ENCODE data around the gene GADL1. TPM values are rescaled to one million over a fixed set of nuclear protein-coding genes. Genes with fewer than 3 reads are reported as not detected.

The GADL1 gene
- total RNA-seq, 3 donors from 2014 or later, result not detected

DNA sequence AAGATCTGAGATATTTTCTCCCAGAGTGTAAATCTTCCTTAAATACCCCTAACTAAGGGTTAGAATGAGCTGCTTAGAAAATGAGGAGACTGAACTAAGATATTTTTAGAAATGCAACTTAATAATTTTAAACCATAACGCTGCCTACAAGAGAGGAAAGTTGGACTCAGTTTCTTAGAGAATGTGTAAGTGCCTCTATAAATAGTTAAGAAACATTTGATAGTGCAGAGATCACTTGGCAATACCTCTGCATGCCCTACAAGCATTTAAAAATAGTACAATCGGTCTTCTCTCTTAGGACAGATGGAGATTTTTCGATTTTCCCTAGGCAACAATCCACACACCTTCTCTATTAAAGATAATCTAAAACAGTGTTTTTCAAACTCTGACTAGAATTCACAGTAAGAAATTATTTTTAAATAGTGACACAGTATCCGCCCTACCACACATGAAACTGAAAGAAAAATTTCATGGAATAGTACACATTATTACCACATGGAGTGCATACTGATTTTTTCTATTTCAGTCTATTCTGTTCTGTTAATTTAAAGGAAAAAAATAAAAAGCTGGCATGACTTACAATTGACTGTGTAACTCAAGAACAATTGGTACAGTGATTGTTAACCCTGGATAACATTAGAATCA lies 83.2 kb downstream of the GADL1 start:
- DNase-seq (no peak), ATAC-seq (no peak)
- H3K9me3 Mint-ChIP-seq, result no peaks in the 10 kb centered on the region
- H3K27me3 Mint-ChIP-seq (ENCODE audit: low read depth), result peaks cover 3% of the 10 kb centered on the region
- peaks cover 4% of the 10 kb centered on the region for H3K4me1 Mint-ChIP-seq (ENCODE audit: low read depth)
- H3K36me3 Mint-ChIP-seq (ENCODE audit: insufficient read depth), result no peaks in the 10 kb centered on the region
- H3K4me3 Mint-ChIP-seq, result no peak overlapping the region

DNA sequence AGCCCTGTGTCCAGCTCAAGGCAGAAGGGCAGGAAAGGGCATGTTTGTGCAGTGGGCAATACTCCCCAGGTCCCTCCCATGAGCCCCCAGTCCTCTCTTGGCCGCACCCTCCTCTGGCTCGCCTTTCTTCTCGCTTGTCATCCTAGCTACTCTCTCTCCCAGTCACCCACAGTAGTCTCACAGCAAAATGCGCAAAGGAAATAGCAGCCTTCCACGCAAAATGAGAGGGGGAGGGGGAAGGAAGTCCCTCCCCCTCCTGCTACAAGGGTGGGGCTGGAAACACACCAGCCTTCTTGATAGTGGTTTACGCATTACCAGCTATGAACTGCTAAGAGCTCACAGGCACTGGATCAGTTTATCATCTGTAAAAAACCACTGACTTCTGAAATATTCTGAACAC lies 83.8 kb downstream of the GADL1 start:
- H3K4me3 Mint-ChIP-seq, result peak overlapping the region; percentile 38
- H3K36me3 Mint-ChIP-seq (ENCODE audit: insufficient read depth), result no peaks in the 10 kb centered on the region
- H3K9me3 Mint-ChIP-seq, result no peaks in the 10 kb centered on the region
- DNase-seq, result no peak
- ATAC-seq, result no peak
- peaks cover 4% of the 10 kb centered on the region for H3K4me1 Mint-ChIP-seq (ENCODE audit: low read depth)
- H3K27me3 Mint-ChIP-seq (ENCODE audit: low read depth), result peaks cover 3% of the 10 kb centered on the region

DNA sequence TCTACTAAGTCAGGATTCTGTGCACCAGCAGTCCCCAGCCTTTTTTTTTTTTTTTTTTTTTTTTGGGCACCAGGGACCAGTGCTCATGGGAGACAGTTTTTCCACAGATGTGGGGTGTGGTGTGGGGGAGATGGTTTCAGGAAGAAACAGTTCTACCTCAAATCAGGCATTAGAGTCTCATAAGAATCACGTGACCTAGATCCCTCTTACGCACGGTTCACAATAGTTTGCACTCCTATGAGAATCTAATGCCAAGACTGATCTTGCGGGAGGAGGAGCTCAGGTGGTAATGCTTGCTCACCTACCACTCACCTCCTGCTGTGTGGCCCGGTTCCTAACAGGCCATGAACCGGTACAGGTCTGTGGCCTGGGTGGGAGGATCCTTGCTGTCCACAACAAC lies 88.8 kb downstream of the GADL1 start:
- ATAC-seq, result no peak
- Mint-ChIP-seq H3K4me3 (no peak overlapping the region), H3K9me3 (no peaks in the 10 kb centered on the region), H3K36me3 (ENCODE audit: insufficient read depth) (no peaks in the 10 kb centered on the region), H3K27me3 (ENCODE audit: low read depth) (peaks cover 3% of the 10 kb centered on the region), H3K4me1 (ENCODE audit: low read depth) (peaks cover 6% of the 10 kb centered on the region)
- no peak for DNase-seq

DNA sequence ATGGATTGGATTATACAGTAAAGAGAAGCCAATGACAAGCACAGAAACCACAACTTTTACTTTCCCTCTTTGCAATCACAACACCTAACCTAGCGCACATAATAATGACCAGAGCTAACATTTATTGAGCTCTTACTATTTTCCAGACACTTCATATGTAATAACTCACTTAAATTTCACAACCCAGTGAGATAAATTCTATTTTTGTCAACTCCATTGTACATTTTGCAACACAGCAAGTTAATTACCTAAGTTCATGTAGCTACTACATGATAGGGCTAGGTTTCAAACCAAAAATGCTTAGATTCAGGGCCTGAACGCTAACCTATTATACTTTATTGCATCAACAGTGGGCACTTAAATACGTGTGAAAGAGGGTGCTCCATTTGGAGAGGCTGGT lies 89.5 kb downstream of the GADL1 start:
- DNase-seq (no peak), ATAC-seq (no peak)
- Mint-ChIP-seq H3K9me3 (no peaks in the 10 kb centered on the region), H3K27me3 (ENCODE audit: low read depth) (peaks cover 3% of the 10 kb centered on the region), H3K4me3 (no peak overlapping the region), H3K4me1 (ENCODE audit: low read depth) (peaks cover 4% of the 10 kb centered on the region), H3K36me3 (ENCODE audit: insufficient read depth) (no peaks in the 10 kb centered on the region)

DNA sequence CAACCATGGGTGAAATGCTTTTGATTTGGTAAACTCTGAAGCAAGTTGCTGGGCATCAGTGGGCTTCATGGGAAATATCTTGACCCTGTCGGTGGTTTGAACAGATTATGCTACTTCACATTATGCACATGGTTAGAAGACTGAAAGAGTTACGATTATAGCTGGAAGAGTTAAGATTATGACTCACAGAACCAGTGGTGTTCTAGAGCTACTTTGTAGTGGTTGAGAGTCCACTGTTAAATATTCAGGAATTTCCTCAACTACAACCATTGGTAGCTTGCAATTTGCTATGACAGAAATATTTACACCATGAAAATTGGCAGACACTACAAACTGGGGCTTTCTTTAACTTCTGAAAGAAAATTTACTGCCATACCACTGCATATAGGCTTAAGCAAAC lies 99.3 kb downstream of the GADL1 start:
- no peaks in the 10 kb centered on the region for H3K36me3 Mint-ChIP-seq (ENCODE audit: insufficient read depth)
- no peaks in the 10 kb centered on the region for H3K9me3 Mint-ChIP-seq
- no peak for ATAC-seq
- H3K4me1 Mint-ChIP-seq (ENCODE audit: low read depth), result no peaks in the 10 kb centered on the region
- no peak for DNase-seq
- no peaks in the 10 kb centered on the region for H3K27me3 Mint-ChIP-seq (ENCODE audit: low read depth)
- no peak overlapping the region for H3K4me3 Mint-ChIP-seq

DNA sequence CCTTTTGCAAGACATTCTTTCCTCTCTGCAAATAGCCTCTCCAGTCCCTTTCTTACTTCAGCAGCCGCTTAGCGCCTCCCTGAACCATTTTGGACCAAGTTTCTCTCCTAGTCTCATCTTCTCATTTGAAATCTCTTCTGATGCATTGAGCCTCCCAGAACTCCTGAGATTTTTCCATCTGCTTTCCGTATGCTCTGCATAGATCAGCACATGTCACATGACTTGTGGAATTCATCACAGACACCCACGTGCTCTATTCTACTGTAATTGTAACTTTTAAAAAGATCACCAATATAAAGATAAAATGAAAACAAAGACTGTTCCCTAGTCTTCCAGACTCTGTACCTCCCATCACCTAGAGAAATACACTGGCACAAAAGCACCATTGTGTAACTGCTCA lies 100.7 kb downstream of the GADL1 start:
- H3K36me3 Mint-ChIP-seq (ENCODE audit: insufficient read depth), result no peaks in the 10 kb centered on the region
- H3K27me3 Mint-ChIP-seq (ENCODE audit: low read depth), result no peaks in the 10 kb centered on the region
- H3K4me3 Mint-ChIP-seq, result no peak overlapping the region
- no peak for ATAC-seq
- no peaks in the 10 kb centered on the region for H3K9me3 Mint-ChIP-seq
- no peaks in the 10 kb centered on the region for H3K4me1 Mint-ChIP-seq (ENCODE audit: low read depth)
- no peak for DNase-seq

DNA sequence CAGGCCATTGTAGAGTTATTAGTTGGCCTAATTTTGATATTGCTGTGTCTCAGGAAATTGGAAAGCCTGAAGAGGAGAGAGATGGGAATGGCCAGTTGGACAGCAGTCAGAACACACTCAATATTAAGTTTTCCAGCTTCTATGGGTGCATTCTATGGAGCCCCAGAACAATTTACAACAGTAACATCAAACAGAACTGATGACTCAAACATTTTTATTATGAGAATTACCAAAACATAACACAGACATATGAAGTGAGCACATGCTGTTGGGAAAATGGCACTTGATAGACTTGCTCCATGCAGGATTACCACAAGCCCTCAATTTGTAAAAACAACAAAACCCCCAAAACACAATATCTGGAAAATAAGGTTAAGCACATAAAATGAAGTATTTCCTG lies 104.3 kb downstream of the GADL1 start:
- Mint-ChIP-seq H3K27me3 (ENCODE audit: low read depth) (no peaks in the 10 kb centered on the region), H3K36me3 (ENCODE audit: insufficient read depth) (no peaks in the 10 kb centered on the region), H3K4me3 (no peak overlapping the region), H3K9me3 (no peaks in the 10 kb centered on the region), H3K4me1 (ENCODE audit: low read depth) (no peaks in the 10 kb centered on the region)
- ATAC-seq (no peak), DNase-seq (no peak)

DNA sequence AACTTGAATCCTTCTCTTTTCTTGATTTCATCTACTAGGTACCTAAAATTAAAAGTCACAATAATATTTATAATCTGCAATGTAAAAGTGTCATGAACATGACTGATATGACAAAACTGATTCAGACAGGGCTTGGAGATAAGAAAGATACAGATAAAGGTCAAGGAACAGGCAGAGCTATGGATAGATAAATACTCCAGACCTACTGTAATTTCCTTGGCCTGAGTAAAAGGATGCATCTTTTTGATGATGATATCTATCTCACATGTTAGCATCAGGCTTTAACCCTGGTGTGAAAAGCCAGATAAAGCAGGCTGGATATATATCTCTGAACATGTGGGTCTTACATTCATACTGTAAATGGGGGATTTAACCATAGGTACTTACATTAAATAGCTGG lies 108.1 kb downstream of the GADL1 start:
- DNase-seq, result no peak
- peaks cover 3% of the 10 kb centered on the region for H3K27me3 Mint-ChIP-seq (ENCODE audit: low read depth)
- ATAC-seq, result no peak
- no peak overlapping the region for H3K4me3 Mint-ChIP-seq
- no peaks in the 10 kb centered on the region for H3K9me3 Mint-ChIP-seq
- H3K36me3 Mint-ChIP-seq (ENCODE audit: insufficient read depth), result no peaks in the 10 kb centered on the region
- no peaks in the 10 kb centered on the region for H3K4me1 Mint-ChIP-seq (ENCODE audit: low read depth)

DNA sequence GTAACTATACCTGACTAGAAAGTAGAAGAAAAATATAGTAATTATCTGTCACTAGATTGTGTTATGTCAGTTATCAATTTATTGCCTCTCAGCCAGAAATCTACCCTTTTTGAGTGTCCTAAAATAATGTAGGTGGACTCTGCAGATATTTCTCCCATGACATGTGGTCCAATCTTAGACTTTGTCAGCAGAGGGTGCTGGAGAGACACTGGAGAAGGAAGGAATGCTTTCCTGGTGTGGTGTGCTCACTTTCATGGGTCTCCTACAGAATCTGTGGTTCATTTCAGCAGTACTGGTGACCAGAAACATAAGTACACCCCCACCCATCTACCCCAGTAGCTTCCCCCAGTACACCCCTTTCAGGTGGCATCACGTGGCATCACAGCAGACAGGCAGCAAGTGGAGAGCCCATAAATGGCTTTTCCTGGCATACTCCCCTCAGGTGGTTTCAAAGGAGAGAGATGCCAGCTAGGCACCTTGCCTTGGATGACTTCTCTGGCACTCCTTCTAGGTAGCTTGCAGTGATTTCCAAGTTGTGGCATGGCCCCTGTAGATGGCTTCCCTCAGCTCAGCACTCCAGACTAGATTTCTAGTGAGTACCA lies 114.7 kb downstream of the GADL1 start:
- H3K4me1 Mint-ChIP-seq (ENCODE audit: low read depth), result no peaks in the 10 kb centered on the region
- ATAC-seq, result no peak

DNA sequence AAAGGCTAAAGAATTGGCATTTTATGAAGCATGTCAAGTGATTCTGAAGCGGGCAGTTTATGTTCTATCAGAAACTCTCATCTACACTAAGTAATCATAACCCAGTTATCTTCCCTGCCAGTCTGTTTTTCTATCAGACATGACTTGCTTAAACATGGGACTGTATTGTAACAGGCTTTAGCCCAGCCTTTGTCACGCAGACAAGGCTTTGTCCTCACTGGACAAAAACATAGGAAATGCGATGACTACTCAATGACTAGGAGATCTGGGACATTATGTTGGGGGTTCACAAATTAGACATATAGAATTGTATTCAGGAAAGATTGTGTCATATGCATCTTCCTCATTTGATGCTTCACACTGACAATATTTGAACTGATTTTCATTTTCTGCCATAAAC lies 115.5 kb downstream of the GADL1 start:
- no peak overlapping the region for H3K4me3 Mint-ChIP-seq
- DNase-seq (no peak), ATAC-seq (no peak)
- no peaks in the 10 kb centered on the region for H3K4me1 Mint-ChIP-seq (ENCODE audit: low read depth)
- no peaks in the 10 kb centered on the region for H3K9me3 Mint-ChIP-seq
- no peaks in the 10 kb centered on the region for H3K27me3 Mint-ChIP-seq (ENCODE audit: low read depth)
- no peaks in the 10 kb centered on the region for H3K36me3 Mint-ChIP-seq (ENCODE audit: insufficient read depth)

More for the DNA sequence above, 114.7 kb downstream of the GADL1 start:
- no peak for DNase-seq
- H3K36me3 Mint-ChIP-seq (ENCODE audit: insufficient read depth), result no peaks in the 10 kb centered on the region
- H3K4me3 Mint-ChIP-seq, result no peak overlapping the region
- H3K27me3 Mint-ChIP-seq (ENCODE audit: low read depth), result peaks cover 2% of the 10 kb centered on the region
- H3K9me3 Mint-ChIP-seq, result no peaks in the 10 kb centered on the region

DNA sequence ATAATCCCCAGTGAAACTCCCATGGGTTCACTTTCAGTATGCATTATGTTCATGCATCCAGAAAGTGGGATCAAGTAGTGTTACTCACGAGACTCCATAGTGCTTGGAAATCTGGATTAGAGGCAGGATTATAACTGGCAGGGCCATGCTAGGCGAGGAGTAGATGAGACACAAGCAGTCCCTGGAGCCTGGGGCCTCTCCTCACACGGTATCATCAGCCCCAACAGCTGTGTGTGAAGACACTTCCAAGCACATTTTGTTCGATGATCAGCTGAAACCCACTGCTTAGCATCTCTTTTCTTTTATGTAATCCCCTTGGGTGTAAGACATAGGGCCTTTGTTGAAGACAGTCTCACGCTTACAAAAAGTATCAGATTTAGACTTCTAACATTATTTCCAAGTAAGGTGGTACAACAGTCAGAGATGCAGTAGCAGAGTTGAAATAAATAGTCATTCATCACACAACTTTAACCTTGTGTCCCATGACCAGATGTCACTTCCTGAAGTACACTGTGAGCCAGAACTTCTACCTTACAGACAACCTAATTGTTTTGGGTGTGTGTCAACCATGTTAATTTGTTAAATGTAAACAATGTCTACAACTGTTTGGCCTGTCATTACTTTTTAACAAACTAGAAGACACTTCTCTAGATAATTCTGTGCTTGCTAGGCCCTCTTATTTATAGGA lies 116.9 kb downstream of the GADL1 start:
- DNase-seq, result no peak
- Mint-ChIP-seq H3K4me3 (no peak overlapping the region), H3K9me3 (no peaks in the 10 kb centered on the region), H3K36me3 (ENCODE audit: insufficient read depth) (no peaks in the 10 kb centered on the region), H3K4me1 (ENCODE audit: low read depth) (no peaks in the 10 kb centered on the region), H3K27me3 (ENCODE audit: low read depth) (no peaks in the 10 kb centered on the region)
- no peak for ATAC-seq

DNA sequence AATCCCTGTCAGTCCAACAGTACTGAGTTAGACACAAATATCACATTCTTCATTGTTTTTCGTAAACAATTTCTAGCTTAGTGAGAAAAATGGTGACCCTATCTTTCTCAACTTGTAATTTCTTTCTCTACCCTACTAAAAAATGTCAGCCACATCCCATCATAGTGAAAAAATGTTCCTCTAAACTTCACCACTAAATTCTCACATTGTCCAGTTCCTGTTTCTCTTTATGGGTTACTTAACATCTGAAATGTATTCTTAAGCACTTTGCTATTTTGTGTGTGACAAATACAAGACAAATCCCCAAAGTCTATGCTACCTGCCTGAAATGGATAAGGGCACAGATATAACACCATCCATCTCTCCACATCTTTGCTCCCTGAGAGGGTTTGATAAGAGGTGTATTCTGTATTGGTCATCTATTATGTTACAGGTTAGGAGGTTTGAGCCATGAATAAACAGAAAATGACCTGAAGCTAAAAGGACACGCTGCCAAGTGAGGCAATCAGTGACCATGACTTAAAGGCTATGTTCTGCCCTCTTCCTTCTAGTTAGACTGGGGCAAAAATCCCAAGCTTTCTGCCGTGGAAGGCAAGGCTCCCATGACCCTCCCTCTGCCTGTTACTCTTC lies 118.2 kb downstream of the GADL1 start:
- Mint-ChIP-seq H3K4me1 (ENCODE audit: low read depth) (no peaks in the 10 kb centered on the region), H3K27me3 (ENCODE audit: low read depth) (no peaks in the 10 kb centered on the region), H3K36me3 (ENCODE audit: insufficient read depth) (no peaks in the 10 kb centered on the region), H3K4me3 (no peak overlapping the region), H3K9me3 (no peaks in the 10 kb centered on the region)
- DNase-seq, result no peak
- no peak for ATAC-seq

DNA sequence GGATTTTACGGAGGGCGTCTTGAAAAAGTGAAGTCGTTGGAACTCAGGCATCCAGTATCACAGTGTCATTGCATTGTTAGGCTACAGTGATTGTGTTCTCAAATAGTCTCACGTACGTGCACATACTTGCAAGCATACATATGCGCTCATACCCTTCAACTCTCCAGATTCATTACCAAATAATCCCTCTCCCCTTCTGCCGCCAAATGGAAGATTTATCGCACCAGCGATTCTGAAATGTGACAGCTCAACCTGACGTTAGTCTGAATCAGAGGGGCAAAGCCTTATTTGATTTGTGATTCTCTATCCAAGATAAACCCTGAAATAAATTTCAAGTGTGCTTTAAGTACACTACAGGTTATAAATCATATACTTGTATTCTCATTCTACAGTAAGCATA lies 119.4 kb downstream of the GADL1 start:
- Mint-ChIP-seq H3K4me1 (ENCODE audit: low read depth) (no peaks in the 10 kb centered on the region), H3K9me3 (no peaks in the 10 kb centered on the region), H3K4me3 (no peak overlapping the region), H3K36me3 (ENCODE audit: insufficient read depth) (no peaks in the 10 kb centered on the region), H3K27me3 (ENCODE audit: low read depth) (no peaks in the 10 kb centered on the region)
- ATAC-seq (no peak), DNase-seq (no peak)

DNA sequence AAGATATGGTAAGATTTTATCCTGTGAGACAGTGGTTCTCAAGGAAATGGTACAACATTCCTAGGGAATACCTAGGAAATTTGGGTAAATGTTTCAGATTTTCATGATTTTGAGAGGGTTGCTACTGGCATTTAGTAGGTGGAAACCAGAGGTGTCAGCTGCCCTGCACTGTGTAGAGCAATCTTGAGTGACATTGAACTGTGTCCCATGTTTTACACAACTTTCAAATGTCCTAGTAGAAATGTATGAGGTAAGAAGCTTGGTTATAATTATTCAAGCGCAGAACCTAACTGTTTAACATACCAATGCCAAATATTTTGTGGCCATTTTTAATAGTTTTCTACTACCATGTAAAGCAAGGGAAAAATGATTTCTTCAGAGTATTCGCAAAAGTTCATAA lies 120.4 kb downstream of the GADL1 start:
- Mint-ChIP-seq H3K36me3 (ENCODE audit: insufficient read depth) (no peaks in the 10 kb centered on the region), H3K4me3 (no peak overlapping the region), H3K27me3 (ENCODE audit: low read depth) (no peaks in the 10 kb centered on the region), H3K9me3 (no peaks in the 10 kb centered on the region), H3K4me1 (ENCODE audit: low read depth) (no peaks in the 10 kb centered on the region)
- no peak for ATAC-seq
- no peak for DNase-seq

DNA sequence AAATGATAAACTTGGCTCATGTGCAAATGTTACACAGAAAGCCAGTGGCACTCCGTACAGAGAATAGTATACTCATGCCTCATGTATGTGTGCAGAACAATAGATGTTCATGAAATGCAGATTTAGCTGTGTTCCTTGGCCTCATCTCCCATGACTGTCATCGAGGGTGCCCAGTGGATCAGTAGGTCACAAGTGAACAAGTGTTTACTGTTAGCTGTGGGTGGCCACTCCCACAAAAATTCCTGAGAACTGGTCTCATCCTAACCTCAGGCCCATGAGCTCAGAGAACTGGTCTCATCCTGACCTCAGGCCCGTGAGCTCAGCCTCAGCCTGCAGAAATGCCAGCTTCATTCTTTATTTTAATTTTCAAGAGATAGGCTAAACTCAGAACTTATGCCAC lies 124.1 kb downstream of the GADL1 start:
- H3K4me3 Mint-ChIP-seq, result no peak overlapping the region

More for the DNA sequence above, 124.1 kb downstream of the GADL1 start:
- DNase-seq, result no peak
- no peak for ATAC-seq
- H3K27me3 Mint-ChIP-seq (ENCODE audit: low read depth), result no peaks in the 10 kb centered on the region
- no peaks in the 10 kb centered on the region for H3K9me3 Mint-ChIP-seq
- H3K36me3 Mint-ChIP-seq (ENCODE audit: insufficient read depth), result no peaks in the 10 kb centered on the region
- H3K4me1 Mint-ChIP-seq (ENCODE audit: low read depth), result peaks cover 3% of the 10 kb centered on the region
